CD4-positive, alpha-beta T cell treated with Interleukin-6 at 100 ng/mL for 8 hours (primary cell): ENCODE results near the gene CLDN15.
A peak's percentile ranks its signal among the peaks of the same experiment; 100 is the strongest.
"Not testable (repeated sequence)": the region's sequence is repeated elsewhere in the genome, so short reads cannot be mapped to it uniquely, and the experiment has no call there.

ENCODE experiments used
- DNase-seq: peaks from one replicate; pipeline ENCODE4 v3.0.0-alpha.2; 2020; ENCODE audit warnings: mixed read lengths, low spot score

Gene CLDN15

GRCh38 chr7:101222275-101222830 is 15.2 kb downstream of the CLDN15 start:
- DNase-seq = no peak

GRCh38 chr7:101220295-101220694 is 17.3 kb downstream of the CLDN15 start:
- no peak for DNase-seq

- no peak for DNase-seq
Measured at GRCh38 chr7:101218236-101219125, 19.1 kb downstream of the CLDN15 start.

GRCh38 chr7:101217388-101218235 is 20.0 kb downstream of the CLDN15 start, which contains the start of the genes PLOD3 and ZNHIT1:
Gene PLOD3, minus strand, starts transcription at chr7:101217581. Its CDS starts 307 bp downstream, at chr7:101217274.
Gene ZNHIT1, plus strand, starts transcription at chr7:101218165. Its CDS starts 31 bp downstream, at chr7:101218196.
- peak; percentile 96 for DNase-seq

- no peak for DNase-seq
Measured at GRCh38 chr7:101216860-101217387, 20.7 kb downstream of the CLDN15 start.

GRCh38 chr7:101216001-101216859 is 21.4 kb downstream of the CLDN15 start:
- no peak for DNase-seq

- no peak for DNase-seq
Measured at GRCh38 chr7:101212014-101212413, 25.6 kb downstream of the CLDN15 start.

- DNase-seq = no peak
Measured at GRCh38 chr7:101211501-101211900, 26.1 kb downstream of the CLDN15 start.

GRCh38 chr7:101210143-101210542 is 27.5 kb downstream of the CLDN15 start:
- DNase-seq = no peak

- DNase-seq = no peak
Measured at GRCh38 chr7:101208794-101209193, 28.8 kb downstream of the CLDN15 start.

GRCh38 chr7:101207459-101207858 is 30.1 kb downstream of the CLDN15 start:
- no peak for DNase-seq

GRCh38 chr7:101206665-101207042 is 30.9 kb downstream of the CLDN15 start:
- DNase-seq = no peak

- DNase-seq = no peak
Measured at GRCh38 chr7:101205901-101206664, 31.5 kb downstream of the CLDN15 start.

GRCh38 chr7:101203740-101204738 is 33.6 kb downstream of the CLDN15 start:
- DNase-seq = not testable (repeated sequence)

- no peak for DNase-seq
Measured at GRCh38 chr7:101202603-101202918, 35.0 kb downstream of the CLDN15 start.

- DNase-seq = no peak
Measured at GRCh38 chr7:101201695-101202602, 35.7 kb downstream of the CLDN15 start.

GRCh38 chr7:101200862-101201599 is 36.6 kb downstream of the CLDN15 start, which contains the start of gene MOGAT3:
Gene MOGAT3, minus strand, starts transcription at chr7:101201036. Its CDS starts 182 bp downstream, at chr7:101200854.
- DNase-seq = no peak
